Prostate gland (tissue), 2 donors: ENCODE results near the gene KLC4. TPM values are rescaled to one million over a fixed set of nuclear protein-coding genes. Genes with fewer than 3 reads are reported as not detected.

Experiments
- DNase-seq: peaks from one replicate; pipeline ENCODE4 v3.0.0-alpha.2; 2019; ENCODE audit warnings: low spot score
- H3K27ac ChIP-seq, 2 donors: fragments of 200-600 bp; sonication (generic); 2 replicates each; pipeline ENCODE4 v1.5.1; 2017 to 2019
- H3K27me3 ChIP-seq: fragments of 200-600 bp; sonication (generic); replicated peaks from 2 replicates; pipeline ENCODE4 v1.5.1; 2019; ENCODE audit not compliant: insufficient read depth
- H3K36me3 ChIP-seq, 2 donors: fragments of 200-600 bp; sonication (generic); 1 replicate in 1 of 2; 2 replicates in 1 of 2; pipeline versions ENCODE4 v1.5.1 to v1.8.1; 2017 to 2019
- H3K4me1 ChIP-seq: fragments of 200-600 bp; sonication (generic); replicated peaks from 2 replicates; pipeline ENCODE4 v1.5.1; 2019
- H3K4me3 ChIP-seq, 2 donors: fragments of 200-600 bp; sonication (generic); 2 replicates each; pipeline ENCODE4 v1.5.1; 2017 to 2019
- H3K9me3 ChIP-seq: fragments of 200-600 bp; sonication (generic); 2 replicates; pipeline ENCODE4 v1.5.1; 2017
- CTCF ChIP-seq, 4 experiments: fragments of 200-600 bp in 2 of 4; fragments of 450-650 bp in 2 of 4; sonication (generic) in 2 of 4; IDR thresholded peaks; 1 replicate in 3 of 4; 2 replicates in 1 of 4; pipeline ENCODE4 v1.5.1; 2016 to 2019; ENCODE audit warnings: antibody characterized with exemption in 4 of 4, mild to moderate bottlenecking in 2 of 4, moderate library complexity in 2 of 4
- POLR2A ChIP-seq: fragments of 450-650 bp; IDR thresholded peaks from one replicate; pipeline ENCODE4 v1.6.1; 2016; ENCODE audit warnings: antibody characterized with exemption, mild to moderate bottlenecking
- POLR2AphosphoS5 ChIP-seq: sonication (generic); formaldehyde crosslinking; IDR thresholded peaks from one replicate; pipeline ENCODE4 v1.6.1; 2017; ENCODE audit warnings: antibody characterized with exemption
- WGBS: methylation state at CpG from one replicate; pipeline ENCODE4 v1.1.5; 2018; 5-methylcytosine and 5-hydroxymethylcytosine counted together
- intact Hi-C: fragments of 100-400 bp; cut with DNase I; formaldehyde crosslinking; loops from one replicate; pipeline ENCODE4 v1.14.2; 2022
- total RNA-seq, 2 donors: library from RNA; depleted of rRNA; stranded (reverse); fragments of >200 nt; gene quantifications; one replicate each; pipeline ENCODE4 v1.1.0, GENCODE V29; 2016

KLC4 gene
- total RNA-seq, 2 donors from 2014 or later: 27.3 to 41.2 TPM

DNA sequence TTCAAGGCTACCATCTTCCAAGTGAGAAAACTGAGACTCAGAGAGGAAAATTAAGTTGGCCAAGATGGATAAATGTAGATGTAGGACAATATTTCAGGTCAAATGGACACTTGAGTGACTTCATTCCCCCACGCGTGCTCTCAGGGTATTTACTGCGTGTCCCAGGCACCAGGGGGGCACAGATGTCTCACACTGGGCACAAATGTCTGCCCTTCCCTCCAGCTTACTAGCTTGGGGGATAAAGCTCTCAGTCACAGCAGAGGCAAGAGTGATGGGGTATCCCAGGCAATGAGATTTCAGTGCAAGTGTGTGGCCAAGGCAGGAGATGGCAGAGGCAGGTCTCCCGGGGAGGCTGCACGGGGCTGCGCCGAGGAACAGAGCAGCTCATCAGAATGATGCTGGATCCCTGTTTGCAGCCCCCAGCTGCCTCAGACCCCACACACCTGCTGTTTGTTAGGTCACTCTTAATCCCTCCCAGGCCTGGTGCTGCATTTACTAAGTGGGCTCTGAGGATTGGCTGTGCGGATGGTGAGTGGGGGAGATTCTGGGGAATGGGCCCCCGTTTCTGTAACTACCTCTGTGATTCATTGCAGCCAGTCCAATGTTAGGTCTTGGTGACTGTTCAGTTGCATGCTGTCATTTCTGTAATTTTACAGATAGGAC lies 60.8 kb downstream of the KLC4 start:
- intact Hi-C loops: no loop called here
- Histone ChIP-seq H3K27ac (no peak overlapping the region), H3K9me3 (no peaks in the 10 kb centered on the region), H3K4me1 (peaks cover 6% of the 10 kb centered on the region), H3K27me3 (no peaks in the 10 kb centered on the region), H3K4me3 (no peak overlapping the region), H3K36me3 (no peaks in the 10 kb centered on the region)
- TF ChIP-seq POLR2A (no peak), POLR2AphosphoS5 (no peak), CTCF (IDR thresholded peaks at IDR 0.05) (no peak)
- no peak for DNase-seq
- WGBS: 85% methylated on average over 9 of the region's 9 CpGs

- Histone ChIP-seq H3K27ac (peak overlapping the region in 1 of 2 donors; percentile 33), H3K4me1 (peaks cover 6% of the 10 kb centered on the region), H3K4me3 (no peak overlapping the region), H3K36me3 (no peaks in the 10 kb centered on the region), H3K27me3 (no peaks in the 10 kb centered on the region), H3K9me3 (no peaks in the 10 kb centered on the region)
- no peak for DNase-seq
- WGBS: 61% methylated on average over 9 of the region's 9 CpGs
- no peak for TF ChIP-seq CTCF (IDR thresholded peaks at IDR 0.05)
- TF ChIP-seq POLR2AphosphoS5: no peak
- TF ChIP-seq POLR2A: no peak
- intact Hi-C loops: no loop called here
These were observed 61.8 kb downstream of the KLC4 start for GRCh38 chr6:43120944-43121913.

DNA sequence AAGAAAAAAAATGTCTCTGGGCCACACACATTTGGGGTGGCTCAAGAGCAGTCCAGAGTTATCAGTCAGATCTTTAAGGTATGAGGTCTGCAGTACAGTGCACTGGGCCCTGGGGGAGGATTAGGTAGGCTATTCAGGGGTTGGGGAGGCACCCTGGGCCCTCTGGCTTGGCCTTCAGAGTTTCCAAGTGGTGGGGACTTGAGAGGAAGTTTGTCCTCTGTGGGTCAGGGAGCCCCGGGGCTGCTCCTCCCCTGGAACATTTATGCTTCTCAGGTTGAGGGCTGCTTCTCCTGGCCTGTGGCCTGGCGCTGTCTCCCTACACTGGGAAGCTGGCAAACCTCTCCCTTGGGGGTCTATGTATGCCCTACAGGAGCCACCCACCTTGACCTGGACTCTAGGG lies 62.7 kb downstream of the KLC4 start:
- 72% methylated on average over 2 of the region's 2 CpGs for whole genome bisulfite sequencing
- intact Hi-C loops: no loop called here
- H3K27ac ChIP-seq: no peak overlapping the region
- no peaks in the 10 kb centered on the region for H3K36me3 ChIP-seq
- no peak for TF ChIP-seq POLR2AphosphoS5
- no peak for TF ChIP-seq CTCF (IDR thresholded peaks at IDR 0.05)
- no peak for TF ChIP-seq POLR2A
- DNase-seq: no peak
- H3K27me3 ChIP-seq: no peaks in the 10 kb centered on the region
- H3K4me1 ChIP-seq: peaks cover 6% of the 10 kb centered on the region
- H3K9me3 ChIP-seq: no peaks in the 10 kb centered on the region
- H3K4me3 ChIP-seq: no peak overlapping the region

DNA sequence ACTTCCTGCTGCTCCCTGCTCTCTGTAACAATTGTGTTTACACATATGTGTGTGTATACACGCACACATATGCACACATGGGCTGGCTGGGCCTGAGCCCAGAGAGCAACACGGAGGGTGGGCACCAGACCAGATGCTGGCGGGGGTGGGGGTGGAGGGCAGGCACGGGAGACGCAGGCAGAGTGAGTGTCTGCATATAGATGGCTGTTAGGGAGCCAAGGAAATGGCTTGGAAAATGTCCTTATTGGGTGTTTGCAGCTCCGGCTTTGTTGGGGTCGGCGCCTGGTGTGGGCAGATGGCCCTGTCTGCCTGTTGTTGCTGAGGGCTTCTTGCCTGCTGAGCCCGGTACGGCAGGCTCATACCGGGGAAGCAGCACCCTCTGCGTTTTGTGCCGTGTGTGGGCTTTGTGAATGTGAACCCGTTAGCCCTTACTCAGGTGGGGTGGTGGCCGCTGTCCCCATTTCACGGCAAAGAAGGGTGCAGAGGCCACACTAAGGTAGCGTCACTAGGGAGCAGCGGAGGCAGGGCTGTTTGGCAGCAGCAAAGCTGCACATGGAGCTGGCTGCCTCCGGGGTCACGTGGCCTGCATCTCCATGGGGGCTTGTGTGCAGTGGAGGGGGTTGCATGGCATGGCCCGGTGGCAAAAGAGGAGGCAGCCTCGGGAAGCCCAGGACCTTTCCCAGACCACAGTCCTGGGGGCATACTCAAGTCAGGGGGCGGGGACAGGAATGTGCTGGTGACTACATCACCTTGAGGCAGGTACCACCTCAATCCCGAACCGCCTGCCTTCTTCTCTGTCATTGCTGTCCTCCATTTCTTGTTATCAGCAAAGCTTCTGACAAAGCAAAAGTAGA lies 64.3 kb downstream of the KLC4 start:
- DNase-seq: no peak
- no peak overlapping the region for H3K4me3 ChIP-seq
- TF ChIP-seq POLR2AphosphoS5 (no peak), POLR2A (no peak), CTCF (IDR thresholded peaks at IDR 0.05) (no peak)
- no peak overlapping the region for H3K27ac ChIP-seq
- 43% methylated on average over 25 of the region's 25 CpGs for WGBS
- intact Hi-C loops: no loop called here
- H3K9me3 ChIP-seq: no peaks in the 10 kb centered on the region
- no peaks in the 10 kb centered on the region for H3K27me3 ChIP-seq
- H3K36me3 ChIP-seq: no peaks in the 10 kb centered on the region
- peaks cover 6% of the 10 kb centered on the region for H3K4me1 ChIP-seq
